COLO668 (cell line): ENCODE measurements around the gene OTOP1.
A peak's percentile ranks its signal among the peaks of the same experiment; 100 is the strongest.
"Not testable (repeated sequence)": the region's sequence is repeated elsewhere in the genome, so short reads cannot be mapped to it uniquely, and the experiment has no call there.

Experiments used
- DNase-seq: peaks from one replicate; lab custom pipeline; 2025; ENCODE audit not compliant: unreplicated experiment; lab: John Stamatoyannopoulos, UW

OTOP1 gene

GRCh38 chr4:4226606-4227438 is at the start of gene OTOP1:
OTOP1 (minus strand) TSS chr4:4226929; CDS start chr4:4226864, 65 bp downstream.
- no peak for DNase-seq

GRCh38 chr4:4274226-4274625 is 47.5 kb upstream of the OTOP1 start:
- no peak for DNase-seq

DNA sequence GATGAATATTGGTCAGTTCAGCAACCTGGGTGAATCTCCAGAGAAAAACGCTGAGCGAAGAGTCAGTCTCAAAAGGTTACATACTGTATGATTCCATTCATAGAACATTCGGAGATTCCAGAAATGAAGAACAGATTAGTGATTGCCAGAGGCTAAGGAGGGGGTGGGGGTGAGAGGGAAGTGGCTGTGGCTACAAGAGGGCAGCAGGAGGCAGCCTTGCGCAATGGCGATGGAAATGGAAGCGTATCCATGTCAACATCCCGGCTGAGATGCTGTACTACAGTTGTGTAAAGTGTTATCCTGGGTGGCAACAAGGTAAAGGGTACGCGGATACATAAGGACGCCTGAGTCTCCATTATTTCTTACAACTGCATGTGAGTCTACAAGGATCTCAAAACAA is 45.2 kb upstream of the OTOP1 start:
- no peak for DNase-seq

DNA sequence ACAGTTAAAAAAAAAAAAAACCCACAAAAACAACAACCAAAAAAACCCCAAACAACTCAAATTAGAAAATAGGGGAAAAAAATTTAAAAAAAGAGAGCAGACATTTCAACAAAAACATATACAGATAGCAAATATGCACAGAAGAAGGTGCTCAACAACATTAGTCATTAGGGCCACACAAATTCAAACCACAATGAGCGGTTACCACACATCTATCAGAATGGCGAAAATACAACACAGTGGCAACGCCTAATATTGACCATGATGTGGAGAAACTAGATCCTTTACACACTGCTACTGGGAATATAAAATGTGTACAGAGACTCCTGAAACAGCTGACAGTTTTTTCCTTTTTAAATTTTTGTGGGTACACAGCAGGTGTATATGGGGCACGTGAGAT is 43.8 kb upstream of the OTOP1 start:
- DNase-seq, result no peak

DNA sequence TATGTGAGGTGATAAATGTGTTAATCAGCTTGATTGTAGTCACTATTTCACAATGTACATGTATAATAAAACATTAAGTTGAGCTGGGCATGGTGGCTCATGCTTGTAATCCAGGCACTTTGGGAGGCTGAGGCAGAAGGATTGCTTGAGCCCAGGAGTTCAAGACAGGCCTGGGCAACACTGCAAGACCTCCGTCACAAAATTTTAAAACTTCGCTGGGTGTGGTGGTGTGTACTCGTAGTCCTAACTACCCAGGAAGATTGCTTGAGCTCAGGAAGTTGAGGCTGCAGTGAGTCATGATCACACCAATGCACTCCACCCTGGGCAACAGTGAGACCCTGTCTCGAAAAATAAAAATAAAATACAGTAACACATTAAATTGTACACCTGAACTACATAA is 43.1 kb upstream of the OTOP1 start:
- no peak for DNase-seq

DNA sequence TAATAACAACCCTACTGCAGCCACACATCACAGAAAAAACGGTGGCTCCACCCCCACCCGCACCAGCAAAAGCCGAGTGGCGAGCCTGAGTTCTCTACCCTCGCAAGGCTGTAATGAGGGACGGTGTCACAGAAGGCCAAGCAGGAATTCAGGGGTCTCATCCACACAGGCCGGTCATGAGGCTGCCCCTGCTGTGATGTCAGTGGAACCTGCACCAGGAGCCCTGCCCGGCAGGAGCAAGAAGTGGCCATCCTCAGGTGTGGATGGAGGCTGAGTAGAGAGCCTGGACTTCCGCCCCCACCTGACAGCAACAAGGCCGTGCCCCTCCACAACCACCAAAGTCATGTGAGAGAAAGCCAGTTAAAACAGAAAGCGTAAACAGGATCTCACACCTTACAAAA is 42.6 kb upstream of the OTOP1 start:
- no peak for DNase-seq

DNA sequence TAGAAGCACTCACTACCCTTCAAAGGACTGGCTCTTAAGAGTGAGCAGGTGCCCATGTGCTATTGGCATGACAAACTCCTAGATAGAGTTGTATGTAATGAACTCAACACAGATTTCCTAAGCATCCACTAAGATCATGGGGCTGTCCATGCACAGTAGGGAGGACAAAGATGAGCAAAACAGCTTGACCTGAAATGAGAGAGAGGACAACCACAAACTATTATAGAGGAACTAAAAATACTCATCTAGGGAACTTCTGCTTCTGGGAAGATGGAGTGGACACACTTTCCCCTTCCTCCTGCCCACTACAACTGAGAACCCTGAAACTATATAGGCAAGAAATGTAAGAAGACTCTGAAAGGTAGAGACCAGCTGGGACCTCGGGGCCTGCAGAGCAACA is 42.0 kb upstream of the OTOP1 start:
- no peak for DNase-seq

- no peak for DNase-seq
Measured at GRCh38 chr4:4267981-4268380, 41.3 kb upstream of the OTOP1 start.

GRCh38 chr4:4260185-4260751 is 33.5 kb upstream of the OTOP1 start:
- no peak for DNase-seq

DNA sequence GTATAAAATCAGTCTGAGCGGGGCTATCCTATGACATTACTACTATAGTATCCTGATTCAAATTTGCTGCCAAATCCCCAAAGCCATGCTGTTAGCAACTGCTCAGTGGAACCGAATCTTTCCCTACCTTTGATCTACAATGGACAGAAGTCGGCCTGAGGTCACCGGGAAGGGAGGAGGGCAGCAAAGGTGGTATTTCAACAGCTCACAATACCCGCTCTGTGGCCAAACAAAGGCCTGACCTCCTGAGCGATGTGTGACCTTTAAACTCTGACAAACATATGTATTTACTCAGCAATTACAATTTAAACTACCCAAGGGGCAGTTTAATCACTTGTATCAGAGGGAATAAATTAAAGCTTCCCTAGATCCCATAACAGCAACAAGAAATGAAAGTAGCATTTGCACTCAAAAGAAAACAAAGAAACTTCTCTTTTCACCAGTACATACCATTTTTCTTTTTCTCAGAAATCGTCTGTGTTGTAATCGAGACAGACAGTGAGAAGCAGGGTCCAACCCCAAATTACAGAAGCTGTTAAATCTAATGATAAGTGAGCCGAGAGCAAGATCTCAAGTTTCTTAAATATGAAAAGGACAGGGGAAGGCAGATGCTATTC is 32.9 kb upstream of the OTOP1 start:
- DNase-seq, result no peak

DNA sequence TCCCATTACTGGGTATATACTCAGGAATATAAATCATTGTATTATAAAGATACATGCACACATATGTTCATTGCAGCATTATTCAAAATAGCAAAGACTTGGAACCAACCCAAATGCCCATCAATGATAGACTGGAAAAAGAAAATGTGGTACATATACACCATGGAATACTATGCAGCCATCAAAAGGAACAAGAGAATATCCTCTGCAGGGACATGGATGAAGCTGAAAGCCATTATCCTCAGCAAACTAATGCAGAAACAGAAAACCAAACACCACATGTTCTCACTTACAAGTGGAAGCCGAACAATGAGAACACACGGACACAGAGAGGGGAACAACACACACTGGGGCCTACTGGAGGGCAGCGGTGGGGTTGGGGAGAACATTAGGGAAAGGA is 31.0 kb upstream of the OTOP1 start:
- DNase-seq, result not testable (repeated sequence)

GRCh38 chr4:4256799-4257198 is 30.1 kb upstream of the OTOP1 start:
- DNase-seq, result no peak

- no peak for DNase-seq
Measured at GRCh38 chr4:4254666-4255065, 27.9 kb upstream of the OTOP1 start.

GRCh38 chr4:4254199-4254598 is 27.5 kb upstream of the OTOP1 start:
- DNase-seq, result no peak

DNA sequence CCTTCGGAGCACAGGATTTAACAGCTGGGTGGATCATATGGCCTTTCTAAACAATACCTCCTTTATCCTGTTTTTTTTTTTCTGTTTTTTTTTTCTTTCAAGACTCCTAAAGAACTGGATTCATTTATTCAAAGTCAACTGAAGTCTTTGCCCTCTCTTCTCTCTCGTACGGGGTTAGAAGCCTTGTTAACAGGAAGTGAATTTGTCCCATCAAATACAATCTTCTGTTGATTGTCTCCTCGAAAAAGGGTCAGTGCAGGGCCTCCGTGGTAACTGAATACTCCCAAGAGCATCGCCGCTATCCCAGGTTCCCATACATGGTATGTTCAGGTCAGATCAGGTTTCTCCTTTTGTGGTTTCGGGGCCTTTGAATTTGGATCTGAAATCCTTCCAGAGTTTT is 23.1 kb upstream of the OTOP1 start:
- DNase-seq, result no peak

DNA sequence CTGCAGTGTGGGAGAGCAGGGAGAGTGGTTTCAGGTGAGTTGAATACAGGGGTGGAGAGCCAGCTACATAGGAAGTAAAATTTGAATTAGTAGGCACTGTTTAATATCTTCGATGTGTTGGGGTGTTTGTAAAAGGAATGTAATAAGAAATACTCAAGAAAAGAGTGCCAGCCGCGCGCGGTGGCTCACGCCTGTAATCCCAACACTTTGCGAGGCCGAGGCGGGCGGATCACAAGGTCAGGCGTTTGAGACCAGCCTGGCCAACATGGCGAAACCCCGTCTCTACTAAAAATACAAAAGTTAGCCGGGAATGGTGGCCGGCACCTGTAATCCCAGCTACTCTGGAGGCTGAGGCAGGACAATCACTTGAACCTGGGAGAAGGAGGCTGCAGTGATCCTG is 22.6 kb upstream of the OTOP1 start:
- not testable (repeated sequence) for DNase-seq

DNA sequence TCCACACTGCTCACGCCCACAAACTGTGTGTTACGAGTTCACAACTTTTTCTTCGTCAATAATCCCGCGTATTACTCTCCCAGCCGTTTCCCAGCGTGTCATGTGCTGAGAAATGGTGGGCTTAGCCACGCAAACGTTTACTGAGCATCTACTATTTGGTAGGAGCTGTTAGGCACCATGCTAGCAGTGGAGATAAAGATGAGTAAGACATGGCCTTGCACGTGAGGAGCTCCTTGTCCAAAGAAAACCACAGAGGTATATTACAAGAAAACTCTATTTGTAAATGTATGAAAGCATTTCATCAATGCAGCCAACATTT is 22.1 kb upstream of the OTOP1 start:
- no peak for DNase-seq

GRCh38 chr4:4248029-4248884 is 21.5 kb upstream of the OTOP1 start, which contains the start of gene TMEM128:
TMEM128 (minus strand) TSS chr4:4248223; CDS start chr4:4248202, 21 bp downstream.
- DNase-seq, result peak; percentile 90

GRCh38 chr4:4247696-4248028 is 20.9 kb upstream of the OTOP1 start:
- no peak for DNase-seq

- no peak for DNase-seq
Measured at GRCh38 chr4:4245172-4245571, 18.4 kb upstream of the OTOP1 start.

- DNase-seq, result not testable (repeated sequence)
Measured at GRCh38 chr4:4239551-4239950, 12.8 kb upstream of the OTOP1 start.

DNA sequence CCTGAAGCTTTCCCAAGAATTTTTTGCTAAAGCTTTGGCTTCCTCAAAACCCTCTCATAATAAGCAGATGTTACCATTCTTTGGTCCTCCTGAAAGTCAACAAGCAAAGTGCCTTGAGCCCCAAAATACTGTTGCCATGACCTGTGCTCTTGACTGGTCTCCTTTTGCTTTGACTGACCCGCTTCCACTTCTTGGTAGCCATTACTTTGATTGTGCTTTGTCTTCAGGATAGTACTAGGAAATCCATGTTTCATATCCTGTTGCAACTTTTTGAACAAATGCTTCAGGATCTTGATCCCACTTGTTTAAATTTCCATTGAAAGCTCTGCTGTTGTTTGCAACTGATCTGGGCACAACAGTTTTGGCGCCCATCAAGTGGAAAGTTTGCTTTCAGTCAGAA is 6.9 kb upstream of the OTOP1 start:
- DNase-seq, result no peak
